Astrocyte of the cerebellum (primary cell): Measurements from ENCODE around the gene MTOR.

Source experiments
- DNase-seq: peaks from one replicate; pipeline ENCODE4 v3.0.0-alpha.2; 2011; ENCODE audit warnings: low read depth
- H3K4me3 ChIP-seq: 2 replicates; pipeline ENCODE4 v1.5.1; 2011; ENCODE audit warnings: mild to moderate bottlenecking, low read depth, low read length, moderate library complexity
- in situ Hi-C: cut with HindIII; loops from 2 replicates; pipeline ENCODE4 v1.10.0; 2017; ENCODE audit warnings: low sequenced_read_pairs
- TF ChIP-seq, protein P1 (sequence below): IDR thresholded peaks from 2 replicates; pipeline ENCODE4 v1.5.1; 2012; ENCODE audit warnings: low read length, low read depth, moderate library complexity, mild to moderate bottlenecking; ENCODE audit errors: missing control alignments

The MTOR gene

DNA sequence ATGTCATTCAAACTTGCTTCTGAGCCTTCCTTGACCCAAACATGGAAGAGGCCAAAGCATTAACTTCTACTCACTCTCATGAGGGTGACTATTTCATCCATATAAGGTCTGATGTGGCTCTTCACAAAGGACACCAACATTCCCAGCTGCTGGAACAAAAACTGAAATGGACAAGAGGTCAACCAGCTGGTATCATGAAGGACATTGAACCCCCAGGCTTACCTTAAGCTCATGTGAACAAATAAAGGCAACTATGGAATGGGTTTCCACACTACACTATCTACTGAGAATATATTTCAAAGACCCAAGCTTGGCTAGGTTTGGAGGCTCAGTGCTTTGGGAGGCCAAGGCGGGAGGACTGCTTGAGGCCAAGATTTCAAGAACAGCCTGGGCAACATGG lies 46.3 kb downstream of the MTOR start:
- H3K4me3 ChIP-seq: no peak overlapping the region
- in situ Hi-C loops: loop anchor here (5.0 kb wide), 1 partner anchor 154 kb away; the partner anchor contains the start of gene SRM
- TF ChIP-seq, protein P1, sequence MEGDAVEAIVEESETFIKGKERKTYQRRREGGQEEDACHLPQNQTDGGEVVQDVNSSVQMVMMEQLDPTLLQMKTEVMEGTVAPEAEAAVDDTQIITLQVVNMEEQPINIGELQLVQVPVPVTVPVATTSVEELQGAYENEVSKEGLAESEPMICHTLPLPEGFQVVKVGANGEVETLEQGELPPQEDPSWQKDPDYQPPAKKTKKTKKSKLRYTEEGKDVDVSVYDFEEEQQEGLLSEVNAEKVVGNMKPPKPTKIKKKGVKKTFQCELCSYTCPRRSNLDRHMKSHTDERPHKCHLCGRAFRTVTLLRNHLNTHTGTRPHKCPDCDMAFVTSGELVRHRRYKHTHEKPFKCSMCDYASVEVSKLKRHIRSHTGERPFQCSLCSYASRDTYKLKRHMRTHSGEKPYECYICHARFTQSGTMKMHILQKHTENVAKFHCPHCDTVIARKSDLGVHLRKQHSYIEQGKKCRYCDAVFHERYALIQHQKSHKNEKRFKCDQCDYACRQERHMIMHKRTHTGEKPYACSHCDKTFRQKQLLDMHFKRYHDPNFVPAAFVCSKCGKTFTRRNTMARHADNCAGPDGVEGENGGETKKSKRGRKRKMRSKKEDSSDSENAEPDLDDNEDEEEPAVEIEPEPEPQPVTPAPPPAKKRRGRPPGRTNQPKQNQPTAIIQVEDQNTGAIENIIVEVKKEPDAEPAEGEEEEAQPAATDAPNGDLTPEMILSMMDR: no peak
- no peak for DNase-seq

GRCh38 chr1:11215381-11216005 lies 46.9 kb downstream of the MTOR start:
- no peak for DNase-seq

DNA sequence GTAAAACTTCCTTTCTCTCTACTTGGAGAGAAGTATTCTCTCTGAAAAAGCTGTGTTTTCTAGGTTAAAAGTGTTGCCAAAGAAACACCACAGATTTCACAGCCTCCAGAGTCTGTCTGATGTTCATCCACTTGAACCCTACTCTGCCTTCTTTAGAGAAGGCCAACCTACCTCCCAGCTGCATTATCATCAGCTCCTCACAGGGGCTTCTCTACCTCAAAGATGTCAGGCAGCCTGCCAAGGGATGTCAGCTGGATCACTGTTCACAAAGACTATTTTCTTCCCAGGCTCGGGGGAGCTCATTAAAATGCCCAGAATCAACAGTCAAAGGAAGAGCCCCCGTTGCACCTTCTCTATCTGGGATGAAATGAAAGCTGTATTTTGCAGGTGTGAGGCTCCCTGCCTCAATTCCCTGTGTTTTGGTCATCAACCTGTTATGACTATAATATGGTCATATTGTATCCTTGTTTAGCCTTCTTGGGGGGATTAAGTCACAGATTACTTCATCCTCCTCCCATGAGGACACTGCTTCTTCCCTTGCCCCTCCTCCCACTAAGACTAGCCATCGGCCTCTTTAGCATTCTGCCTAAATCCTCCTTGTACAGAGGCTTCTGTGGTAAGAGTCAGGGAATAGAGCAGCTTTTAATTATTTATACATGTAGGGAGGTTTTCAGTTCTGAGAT lies 47.5 kb downstream of the MTOR start:
- H3K4me3 ChIP-seq: no peak overlapping the region
- no peak for DNase-seq
- TF ChIP-seq, protein P1: no peak
- in situ Hi-C loops: loop anchor here (5.0 kb wide), 1 partner anchor 153 kb away; the partner anchor contains the start of gene SRM

More at GRCh38 chr1:11215381-11216005, 46.9 kb downstream of the MTOR start:
- TF ChIP-seq, protein P1: no peak
- in situ Hi-C loops: loop anchor here (5.0 kb wide), 1 partner anchor 153 kb away; the partner anchor contains the start of gene SRM
- H3K4me3 ChIP-seq: no peak overlapping the region

DNA sequence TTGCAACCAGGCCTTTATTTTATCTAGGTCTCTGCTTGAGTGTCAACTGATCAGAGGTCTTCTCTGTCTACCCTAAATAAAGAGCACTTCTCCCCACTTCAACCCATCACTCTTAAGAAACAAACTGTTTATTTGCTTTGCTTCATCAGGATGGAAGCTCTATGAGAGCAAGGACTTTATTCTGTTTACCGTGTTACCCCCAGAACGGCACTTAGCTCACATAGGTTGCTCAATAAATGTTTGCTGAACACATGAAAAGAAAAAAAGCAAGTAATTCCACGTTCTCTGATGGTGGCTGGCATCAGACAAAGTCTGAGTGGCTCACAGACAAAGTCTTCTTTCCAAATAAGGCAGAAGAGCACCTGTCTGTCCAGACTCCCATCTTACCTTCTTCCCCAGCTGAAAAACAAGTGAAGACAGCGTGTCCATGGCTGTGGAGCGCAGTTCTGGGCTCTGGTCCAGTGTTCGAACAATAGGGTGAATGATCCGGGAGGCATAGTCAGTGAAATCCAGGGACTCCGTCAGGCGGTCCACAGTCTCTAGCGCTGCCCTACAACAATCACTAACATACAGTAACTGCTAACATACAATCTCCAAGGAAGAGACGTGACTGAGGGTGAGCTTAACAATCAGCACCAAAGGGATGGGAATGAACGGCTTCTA lies 50.3 kb downstream of the MTOR start:
- TF ChIP-seq, protein P1: no peak
- no peak overlapping the region for H3K4me3 ChIP-seq
- in situ Hi-C loops: no loop called here
- no peak for DNase-seq

DNA sequence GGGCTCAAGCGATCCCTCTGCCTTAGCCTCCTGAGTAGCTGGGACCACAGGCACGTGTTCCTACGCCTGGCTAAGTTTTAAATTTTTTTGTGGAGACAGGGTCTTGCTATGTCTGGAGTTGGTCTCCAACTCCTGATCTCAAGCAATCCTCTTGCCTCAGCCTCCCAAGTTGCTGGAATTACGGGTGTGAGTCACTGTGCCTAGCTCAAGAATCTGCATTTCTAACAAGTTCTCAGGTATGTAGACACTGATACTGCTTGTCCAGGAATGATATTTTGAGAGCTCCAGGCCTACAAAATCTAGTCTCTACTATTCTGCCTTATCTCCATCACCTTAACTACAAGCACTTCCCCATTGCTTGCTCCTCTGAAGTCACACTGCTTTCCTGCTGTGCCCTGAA lies 50.9 kb downstream of the MTOR start:
- no peak overlapping the region for H3K4me3 ChIP-seq
- no peak for DNase-seq
- in situ Hi-C loops: no loop called here
- TF ChIP-seq, protein P1: no peak

DNA sequence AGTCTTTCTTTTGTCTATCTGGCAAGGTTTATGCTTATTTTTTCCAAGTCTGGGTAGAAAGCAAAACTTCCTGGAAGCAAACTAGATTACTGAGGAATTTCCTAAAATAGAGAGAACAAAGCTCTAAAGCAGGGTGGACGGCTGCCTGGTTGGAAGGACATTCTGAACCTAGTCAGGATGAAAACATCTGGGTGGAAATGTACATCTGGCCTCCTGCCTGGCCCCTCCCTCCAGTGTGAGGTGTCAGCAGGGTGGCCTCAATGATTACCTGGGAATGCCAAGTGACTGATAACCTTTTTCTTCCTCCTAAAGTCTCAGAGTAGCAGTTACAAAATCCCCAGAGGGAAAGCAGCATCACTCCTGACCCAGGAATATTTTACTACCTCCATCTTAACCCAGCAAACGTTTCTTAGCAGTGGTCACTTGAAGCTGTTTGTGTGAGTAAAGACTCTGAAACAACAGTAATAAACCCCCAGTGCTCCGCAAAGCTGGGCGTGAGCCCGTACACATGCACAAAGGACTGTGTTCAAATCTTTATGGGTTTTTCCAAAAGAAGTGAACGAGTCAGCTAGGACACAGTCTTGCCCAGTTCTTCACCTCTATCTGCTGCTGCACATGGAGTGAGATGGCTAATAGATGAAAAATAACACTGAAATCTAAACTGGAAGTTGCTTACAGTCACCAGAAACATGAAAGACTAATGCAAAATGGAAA lies 54.3 kb downstream of the MTOR start:
- TF ChIP-seq, protein P1: no peak
- in situ Hi-C loops: no loop called here
- H3K4me3 ChIP-seq: no peak overlapping the region
- DNase-seq: no peak
